H1 (cell line): ENCODE data around the gene ARFGAP3.

Source experiments
- FOSL1 ChIP-seq: IDR thresholded peaks from 2 replicates; pipeline ENCODE4 v1.6.1; 2011; ENCODE audit warnings: mild to moderate bottlenecking, low read depth, low read length, moderate library complexity; ENCODE audit not compliant: insufficient read depth
- HDAC6 ChIP-seq: IDR thresholded peaks from one replicate; pipeline ENCODE4 v1.7.1; 2012; ENCODE audit warnings: low read depth, mild to moderate bottlenecking, inconsistent platforms, low read length, moderate library complexity
- MAX ChIP-seq: IDR thresholded peaks from 2 replicates; pipeline ENCODE4 v1.6.1; 2012; ENCODE audit warnings: inconsistent platforms
- PHF8 ChIP-seq: fragments of 200-600 bp; sonication (generic); conservative IDR thresholded peaks from 2 replicates; pipeline ENCODE4 v1.7.1; 2012; ENCODE audit warnings: low read depth, mild to moderate bottlenecking, inconsistent platforms, low read length, moderate library complexity

DNA sequence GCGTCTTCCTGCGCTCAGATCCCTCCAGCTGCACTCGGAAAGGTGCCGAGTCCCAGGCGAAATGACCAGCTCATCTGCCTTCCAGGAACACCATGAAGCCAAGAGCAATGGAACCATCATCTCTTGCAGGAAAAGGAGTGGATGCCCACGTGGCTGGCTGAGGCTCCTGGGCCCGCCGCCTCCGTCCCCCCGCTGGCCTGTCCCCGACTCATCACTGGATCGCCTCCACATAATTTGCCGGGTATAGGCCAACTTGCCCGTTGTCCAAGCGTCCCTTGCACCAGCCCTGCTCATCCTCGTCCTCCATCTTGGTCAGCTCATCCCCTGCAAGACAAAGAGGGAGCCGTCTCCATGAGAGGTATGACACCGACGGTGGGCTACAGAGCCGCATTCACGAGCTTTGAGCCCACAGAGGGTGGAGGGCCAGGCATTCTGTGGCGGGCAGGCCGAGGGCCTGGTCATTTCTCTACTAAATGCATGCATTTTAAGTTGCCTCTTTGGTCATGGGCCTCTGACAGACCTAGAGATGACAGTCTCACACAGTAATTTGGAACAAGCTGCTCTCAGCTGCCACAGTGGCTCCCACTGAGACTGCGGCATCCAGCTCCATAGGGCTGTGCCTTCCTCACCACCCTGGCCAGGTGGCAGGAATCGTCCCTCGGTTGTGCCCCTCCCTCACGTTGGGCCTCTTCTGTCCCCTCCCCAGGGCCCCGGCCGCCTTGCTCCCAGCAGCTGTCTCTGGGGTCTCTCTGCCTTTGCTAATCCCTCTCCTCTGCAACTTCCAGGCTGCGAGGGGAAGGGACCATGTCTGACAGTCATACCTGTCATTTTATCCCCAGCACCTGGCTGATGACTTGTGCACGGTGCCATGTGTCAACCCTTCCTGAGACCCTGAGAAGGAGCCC is 14.3 kb upstream of the ARFGAP3 start:
- TF ChIP-seq PHF8, result no peak
- no peak for TF ChIP-seq MAX
- no peak for TF ChIP-seq HDAC6
- TF ChIP-seq FOSL1, result no peak
